HL-60 (cell line): ENCODE measurements around the gene TTF2.

ENCODE experiments used
- DNase-seq, 2 experiments: peaks; one replicate each; pipeline ENCODE4 v3.0.0-alpha.2; 2010 to 2020; ENCODE audit warnings: low read depth in 1 of 2, low spot score in 1 of 2
- H3K27ac ChIP-seq: fragments of 250-450 bp; sonication (Bioruptor Pico); replicated peaks from 2 replicates; pipeline ENCODE4 v1.5.1; 2020; ENCODE audit warnings: mild to moderate bottlenecking, moderate library complexity
- H3K27me3 ChIP-seq: fragments of 250-450 bp; sonication (Bioruptor Pico); 2 replicates; pipeline ENCODE4 v1.5.1; 2021; ENCODE audit warnings: mild to moderate bottlenecking, moderate library complexity; ENCODE audit not compliant: insufficient read depth, poor library complexity, severe bottlenecking
- H3K4me3 ChIP-seq: replicated peaks from 2 replicates; pipeline ENCODE4 v1.5.1; 2011; ENCODE audit warnings: mild to moderate bottlenecking, control low read depth, low read length; ENCODE audit not compliant: insufficient read depth
- CTCF ChIP-seq: IDR thresholded peaks from one replicate; pipeline ENCODE4 v1.5.1; 2011; ENCODE audit warnings: low read length, control low read depth, inconsistent platforms; ENCODE audit not compliant: insufficient read depth
- GABPA ChIP-seq: IDR thresholded peaks from 2 replicates; pipeline ENCODE4 v1.6.1; 2012; ENCODE audit warnings: low read depth
- POLR2AphosphoS5 ChIP-seq: IDR thresholded peaks from 2 replicates; pipeline ENCODE4 v1.6.1; 2012; ENCODE audit warnings: low read depth
- REST ChIP-seq: IDR thresholded peaks from 2 replicates; pipeline ENCODE4 v1.6.1; 2012; ENCODE audit warnings: low read depth; ENCODE audit not compliant: insufficient replicate concordance
- SPI1 ChIP-seq: IDR thresholded peaks from 2 replicates; pipeline ENCODE4 v1.6.1; 2012; ENCODE audit warnings: low read depth, mild to moderate bottlenecking, borderline replicate concordance

TTF2 gene

GRCh38 chr1:117089996-117090395, 29.9 kb downstream of the TTF2 start:
- no peak for TF ChIP-seq CTCF
- no peak for TF ChIP-seq GABPA
- TF ChIP-seq REST, result no peak
- no peak for TF ChIP-seq POLR2AphosphoS5
- no peak for DNase-seq
- no peak overlapping the region for H3K4me3 ChIP-seq
- no peak overlapping the region for H3K27ac ChIP-seq
- H3K27me3 ChIP-seq, result no peaks in the 10 kb centered on the region

GRCh38 chr1:117092594-117092993, 32.5 kb downstream of the TTF2 start:
- TF ChIP-seq POLR2AphosphoS5 (no peak), REST (no peak), CTCF (no peak), SPI1 (no peak), GABPA (no peak)
- DNase-seq, result no peak
- no peak overlapping the region for H3K4me3 ChIP-seq
- H3K27ac ChIP-seq, result no peak overlapping the region
- H3K27me3 ChIP-seq, result no peaks in the 10 kb centered on the region

GRCh38 chr1:117093091-117093534, 33.0 kb downstream of the TTF2 start:
- H3K4me3 ChIP-seq, result no peak overlapping the region
- no peak for TF ChIP-seq SPI1
- TF ChIP-seq REST, result no peak
- TF ChIP-seq CTCF, result no peak
- no peak for TF ChIP-seq POLR2AphosphoS5
- no peak for TF ChIP-seq GABPA
- DNase-seq, result no peak
- no peaks in the 10 kb centered on the region for H3K27me3 ChIP-seq
- no peak overlapping the region for H3K27ac ChIP-seq
